GM23248 (cell line): ENCODE results near the gene PHEX.

Experiments
- EZH2 ChIP-seq: fragments of 200-600 bp; sonication (generic); IDR thresholded peaks from 2 replicates; pipeline ENCODE4 v1.6.1; 2018; ENCODE audit warnings: antibody characterized with exemption, mild to moderate bottlenecking; ENCODE audit not compliant: insufficient read depth, poor library complexity, severe bottlenecking
- EZH2phosphoT487 ChIP-seq: fragments of 200-600 bp; sonication (generic); IDR thresholded peaks from 2 replicates; pipeline ENCODE4 v1.6.1; 2018; ENCODE audit warnings: antibody characterized with exemption, moderate library complexity, mild to moderate bottlenecking, low read depth; ENCODE audit not compliant: insufficient read depth

GRCh38 chrX:22134681-22135080 is 102.6 kb downstream of the PHEX start:
- TF ChIP-seq EZH2phosphoT487 = no peak
- TF ChIP-seq EZH2 = no peak
